Cardiac fibroblast (primary cell): ENCODE results near the gene LUM.
A peak's percentile ranks its signal among the peaks of the same experiment; 100 is the strongest.

Experiments
- DNase-seq, 2 donors: peaks; one replicate each; pipeline versions ENCODE4 v3.0.0 to v3.0.0-alpha.2; 2010; ENCODE audit warnings: low read depth in 2 of 2
- H3K4me3 ChIP-seq, 2 donors: replicated peaks in 1 of 2; 1 replicate in 1 of 2; 2 replicates in 1 of 2; pipeline ENCODE4 v1.5.1; 2011; ENCODE audit warnings: low read depth in 2 of 2, low read length in 2 of 2, mild to moderate bottlenecking in 2 of 2, moderate library complexity in 1 of 2
- TF ChIP-seq, protein P1 (sequence below): IDR thresholded peaks from one replicate; pipeline ENCODE4 v1.5.1; 2011; ENCODE audit warnings: low read depth, mild to moderate bottlenecking, low read length, inconsistent platforms

LUM gene

DNA sequence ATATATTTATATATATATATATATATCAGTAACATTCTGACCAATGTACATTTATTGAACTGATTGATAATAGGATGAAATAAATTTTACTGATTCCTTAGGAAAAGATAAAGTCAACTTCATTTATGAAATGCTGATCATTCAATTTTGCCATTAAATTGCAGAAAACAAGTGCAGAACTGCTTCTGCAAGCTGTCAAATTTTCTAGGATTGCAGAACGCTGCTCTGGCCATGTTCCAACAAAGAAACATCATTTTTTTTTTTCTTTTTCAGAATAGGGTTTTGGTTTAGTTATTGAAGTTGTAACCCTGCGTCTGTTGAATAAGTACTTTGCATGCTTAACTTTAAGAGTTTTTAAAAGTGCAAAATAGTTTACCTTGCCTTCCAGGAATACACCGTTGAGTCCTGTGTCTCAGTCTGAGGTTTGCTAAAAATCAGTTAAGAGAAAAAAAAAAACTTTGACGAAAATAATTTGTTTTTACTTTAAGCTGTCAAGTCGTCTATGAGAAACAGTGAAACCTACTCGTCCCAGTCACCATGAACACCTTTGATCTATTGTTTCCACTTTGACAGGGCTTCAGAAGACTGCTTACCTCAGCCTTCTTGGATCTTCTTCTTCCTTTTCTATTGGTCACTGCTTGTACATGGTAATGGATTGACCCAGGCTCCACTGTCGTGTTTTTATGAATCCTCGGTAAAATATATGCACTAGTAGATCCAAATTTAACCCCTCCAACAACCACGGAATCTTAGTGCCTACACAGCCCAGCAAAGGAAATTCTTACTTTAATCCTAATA is 53.7 kb downstream of the LUM start, which contains the start of gene KERA:
KERA (minus strand) TSS at position 657 of the 798 bp plus-strand sequence. CDS start 1,743 bp downstream, outside the sequence.
- no peak within 1 kb of the TSS for H3K4me3 ChIP-seq
- TF ChIP-seq, protein P1, sequence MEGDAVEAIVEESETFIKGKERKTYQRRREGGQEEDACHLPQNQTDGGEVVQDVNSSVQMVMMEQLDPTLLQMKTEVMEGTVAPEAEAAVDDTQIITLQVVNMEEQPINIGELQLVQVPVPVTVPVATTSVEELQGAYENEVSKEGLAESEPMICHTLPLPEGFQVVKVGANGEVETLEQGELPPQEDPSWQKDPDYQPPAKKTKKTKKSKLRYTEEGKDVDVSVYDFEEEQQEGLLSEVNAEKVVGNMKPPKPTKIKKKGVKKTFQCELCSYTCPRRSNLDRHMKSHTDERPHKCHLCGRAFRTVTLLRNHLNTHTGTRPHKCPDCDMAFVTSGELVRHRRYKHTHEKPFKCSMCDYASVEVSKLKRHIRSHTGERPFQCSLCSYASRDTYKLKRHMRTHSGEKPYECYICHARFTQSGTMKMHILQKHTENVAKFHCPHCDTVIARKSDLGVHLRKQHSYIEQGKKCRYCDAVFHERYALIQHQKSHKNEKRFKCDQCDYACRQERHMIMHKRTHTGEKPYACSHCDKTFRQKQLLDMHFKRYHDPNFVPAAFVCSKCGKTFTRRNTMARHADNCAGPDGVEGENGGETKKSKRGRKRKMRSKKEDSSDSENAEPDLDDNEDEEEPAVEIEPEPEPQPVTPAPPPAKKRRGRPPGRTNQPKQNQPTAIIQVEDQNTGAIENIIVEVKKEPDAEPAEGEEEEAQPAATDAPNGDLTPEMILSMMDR = no peak
- peak in 1 of 2 donors; percentile 12 for DNase-seq

GRCh38 chr12:91056488-91056887 is 54.8 kb downstream of the LUM start:
- no peak overlapping the region for H3K4me3 ChIP-seq
- no peak for DNase-seq
- TF ChIP-seq, protein P1 = no peak

DNA sequence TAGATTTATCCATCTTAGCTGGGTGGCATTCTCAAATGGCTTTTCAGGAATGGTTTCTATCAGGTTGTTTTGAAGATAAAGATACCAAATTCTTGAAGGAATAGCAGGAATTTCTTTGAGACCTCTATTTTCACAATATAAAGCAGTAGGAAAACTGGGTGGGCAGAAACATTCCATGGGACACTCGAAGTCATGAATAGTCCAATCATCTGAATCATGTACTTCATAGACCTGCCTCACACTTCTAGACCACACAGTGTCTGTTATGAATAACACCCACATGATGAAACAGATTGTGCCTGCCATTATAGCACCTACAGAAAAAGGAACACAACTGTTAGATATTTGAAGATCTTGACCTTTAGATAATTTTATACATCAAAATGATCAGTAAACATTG is 55.3 kb downstream of the LUM start:
- no peak for DNase-seq
- TF ChIP-seq, protein P1 = no peak

GRCh38 chr12:91053951-91054715 is 57.2 kb downstream of the LUM start:
- TF ChIP-seq, protein P1 = no peak
- peak; percentile 95 to 96 for DNase-seq
- H3K4me3 ChIP-seq = no peak overlapping the region

More for the DNA sequence above, 55.3 kb downstream of the LUM start:
- H3K4me3 ChIP-seq = no peak overlapping the region
